ENCODE measurements around the gene APBA2.

DNA sequence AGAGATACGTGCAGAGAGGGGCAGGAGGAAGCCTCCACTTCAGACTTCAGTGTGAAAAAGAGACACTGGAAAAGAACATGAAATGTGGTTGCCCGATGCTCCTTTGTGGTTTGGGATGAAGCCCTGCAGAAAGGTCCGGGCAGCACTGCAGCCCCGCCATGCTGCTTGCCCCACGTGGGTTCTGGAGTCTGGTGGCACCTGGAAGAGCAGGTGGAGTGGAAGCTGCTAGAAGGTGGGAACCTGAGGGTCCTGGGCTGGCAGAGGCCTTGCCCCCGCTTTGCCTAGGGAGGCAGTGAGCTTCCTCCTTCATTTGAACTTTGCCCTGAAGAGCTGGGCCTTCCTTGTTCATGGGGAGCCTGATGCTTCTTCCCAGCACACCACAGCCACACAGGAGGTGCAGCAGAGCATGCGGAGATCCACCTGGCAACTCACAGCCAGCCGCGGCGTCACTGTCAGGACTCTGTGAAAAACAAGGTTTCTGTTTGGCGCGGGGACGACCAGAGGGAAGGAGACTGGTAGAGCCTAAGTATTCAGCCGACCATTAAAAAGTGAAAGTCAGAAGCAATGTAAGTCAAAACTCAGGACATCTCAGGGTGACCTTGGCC, 59.0 kb downstream of the APBA2 start:
- TF ChIP-seq, protein P1, sequence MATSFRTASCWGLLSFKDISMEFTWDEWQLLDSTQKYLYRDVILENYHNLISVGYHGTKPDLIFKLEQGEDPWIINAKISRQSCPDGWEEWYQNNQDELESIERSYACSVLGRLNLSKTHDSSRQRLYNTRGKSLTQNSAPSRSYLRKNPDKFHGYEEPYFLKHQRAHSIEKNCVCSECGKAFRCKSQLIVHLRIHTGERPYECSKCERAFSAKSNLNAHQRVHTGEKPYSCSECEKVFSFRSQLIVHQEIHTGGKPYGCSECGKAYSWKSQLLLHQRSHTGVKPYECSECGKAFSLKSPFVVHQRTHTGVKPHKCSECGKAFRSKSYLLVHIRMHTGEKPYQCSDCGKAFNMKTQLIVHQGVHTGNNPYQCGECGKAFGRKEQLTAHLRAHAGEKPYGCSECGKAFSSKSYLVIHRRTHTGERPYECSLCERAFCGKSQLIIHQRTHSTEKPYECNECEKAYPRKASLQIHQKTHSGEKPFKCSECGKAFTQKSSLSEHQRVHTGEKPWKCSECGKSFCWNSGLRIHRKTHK (tag by site-specific recombination; IDR thresholded peaks at IDR 0.05): no peak
- no peak for TF ChIP-seq ZNF76 (tag by site-specific recombination; IDR thresholded peaks at IDR 0.05; ENCODE audit: borderline replicate concordance, low read depth)
- TF ChIP-seq, protein P2, sequence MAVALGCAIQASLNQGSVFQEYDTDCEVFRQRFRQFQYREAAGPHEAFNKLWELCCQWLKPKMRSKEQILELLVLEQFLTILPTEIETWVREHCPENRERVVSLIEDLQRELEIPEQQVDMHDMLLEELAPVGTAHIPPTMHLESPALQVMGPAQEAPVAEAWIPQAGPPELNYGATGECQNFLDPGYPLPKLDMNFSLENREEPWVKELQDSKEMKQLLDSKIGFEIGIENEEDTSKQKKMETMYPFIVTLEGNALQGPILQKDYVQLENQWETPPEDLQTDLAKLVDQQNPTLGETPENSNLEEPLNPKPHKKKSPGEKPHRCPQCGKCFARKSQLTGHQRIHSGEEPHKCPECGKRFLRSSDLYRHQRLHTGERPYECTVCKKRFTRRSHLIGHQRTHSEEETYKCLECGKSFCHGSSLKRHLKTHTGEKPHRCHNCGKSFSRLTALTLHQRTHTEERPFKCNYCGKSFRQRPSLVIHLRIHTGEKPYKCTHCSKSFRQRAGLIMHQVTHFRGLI (tag by site-specific recombination; IDR thresholded peaks at IDR 0.05): no peak
- TF ChIP-seq, protein P3, sequence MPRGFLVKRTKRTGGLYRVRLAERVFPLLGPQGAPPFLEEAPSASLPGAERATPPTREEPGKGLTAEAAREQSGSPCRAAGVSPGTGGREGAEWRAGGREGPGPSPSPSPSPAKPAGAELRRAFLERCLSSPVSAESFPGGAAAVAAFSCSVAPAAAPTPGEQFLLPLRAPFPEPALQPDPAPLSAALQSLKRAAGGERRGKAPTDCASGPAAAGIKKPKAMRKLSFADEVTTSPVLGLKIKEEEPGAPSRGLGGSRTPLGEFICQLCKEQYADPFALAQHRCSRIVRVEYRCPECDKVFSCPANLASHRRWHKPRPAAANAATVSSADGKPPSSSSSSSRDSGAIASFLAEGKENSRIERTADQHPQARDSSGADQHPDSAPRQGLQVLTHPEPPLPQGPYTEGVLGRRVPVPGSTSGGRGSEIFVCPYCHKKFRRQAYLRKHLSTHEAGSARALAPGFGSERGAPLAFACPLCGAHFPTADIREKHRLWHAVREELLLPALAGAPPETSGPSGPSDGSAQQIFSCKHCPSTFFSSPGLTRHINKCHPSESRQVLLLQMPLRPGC (tag by site-specific recombination; IDR thresholded peaks at IDR 0.05): no peak
- no peak for TF ChIP-seq ZNF341 (tag by site-specific recombination; IDR thresholded peaks at IDR 0.05; ENCODE audit: low read depth)
- TF ChIP-seq ZNF221 (tag by site-specific recombination; IDR thresholded peaks at IDR 0.05; ENCODE audit: borderline replicate concordance): no peak
- TF ChIP-seq ZNF521 (tag by site-specific recombination; IDR thresholded peaks at IDR 0.05): no peak
- TF ChIP-seq, protein P4, sequence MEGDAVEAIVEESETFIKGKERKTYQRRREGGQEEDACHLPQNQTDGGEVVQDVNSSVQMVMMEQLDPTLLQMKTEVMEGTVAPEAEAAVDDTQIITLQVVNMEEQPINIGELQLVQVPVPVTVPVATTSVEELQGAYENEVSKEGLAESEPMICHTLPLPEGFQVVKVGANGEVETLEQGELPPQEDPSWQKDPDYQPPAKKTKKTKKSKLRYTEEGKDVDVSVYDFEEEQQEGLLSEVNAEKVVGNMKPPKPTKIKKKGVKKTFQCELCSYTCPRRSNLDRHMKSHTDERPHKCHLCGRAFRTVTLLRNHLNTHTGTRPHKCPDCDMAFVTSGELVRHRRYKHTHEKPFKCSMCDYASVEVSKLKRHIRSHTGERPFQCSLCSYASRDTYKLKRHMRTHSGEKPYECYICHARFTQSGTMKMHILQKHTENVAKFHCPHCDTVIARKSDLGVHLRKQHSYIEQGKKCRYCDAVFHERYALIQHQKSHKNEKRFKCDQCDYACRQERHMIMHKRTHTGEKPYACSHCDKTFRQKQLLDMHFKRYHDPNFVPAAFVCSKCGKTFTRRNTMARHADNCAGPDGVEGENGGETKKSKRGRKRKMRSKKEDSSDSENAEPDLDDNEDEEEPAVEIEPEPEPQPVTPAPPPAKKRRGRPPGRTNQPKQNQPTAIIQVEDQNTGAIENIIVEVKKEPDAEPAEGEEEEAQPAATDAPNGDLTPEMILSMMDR (tag by site-specific recombination; IDR thresholded peaks at IDR 0.05): no peak
- TF ChIP-seq ZNF843 (tag by site-specific recombination; IDR thresholded peaks at IDR 0.05): no peak
- no peak for TF ChIP-seq ZNF629 (tag by site-specific recombination; IDR thresholded peaks at IDR 0.05)
- TF ChIP-seq ZNF302 (tag by site-specific recombination; IDR thresholded peaks at IDR 0.05; ENCODE audit: low read depth): no peak
